Vein endothelial cell (primary cell): ENCODE data around the gene EMX2. TPM values are rescaled to one million over a fixed set of nuclear protein-coding genes. Genes with fewer than 3 reads are reported as not detected.

Experiments
- total RNA-seq: library from RNA; depleted of rRNA; stranded (reverse); fragments of >200 nt; gene quantifications from 2 replicates; pipeline ENCODE4 v1.2.3, GENCODE V29; 2012

Gene EMX2
- not detected in 2 replicates for total RNA-seq

GRCh38 chr10:117542706-117543224 is at the start of gene EMX2:
Gene EMX2 (plus strand): TSS chr10:117542746. CDS start chr10:117543268, 522 bp downstream.

Other genes starting within 250 kb of the EMX2 start
- gene PDZD8, start 167.3 kb upstream of the EMX2 start, total RNA-seq, result 29.1 and 33.3 TPM in 2 replicates